GM11168 (cell line): ENCODE measurements around the gene MMP24OS.
"Not testable (repeated sequence)": the region's sequence is repeated elsewhere in the genome, so short reads cannot be mapped to it uniquely, and the experiment has no call there.

Experiments
- in situ Hi-C: fragments of 300-500 bp; cut with MboI; formaldehyde crosslinking; loops from one replicate; pipeline ENCODE4 v1.12.0; 2022; ENCODE audit warnings: low sequenced_read_pairs; ENCODE audit not compliant: unreplicated experiment

MMP24OS gene

GRCh38 chr20:35260426-35260825 is 17.5 kb downstream of the MMP24OS start:
- in situ Hi-C loops, result no loop called here

GRCh38 chr20:35257175-35257909 is 20.6 kb downstream of the MMP24OS start:
- in situ Hi-C loops, result no loop called here

- in situ Hi-C loops, result no loop called here
These were observed 23.4 kb downstream of the MMP24OS start for GRCh38 chr20:35254448-35254999.

- in situ Hi-C loops, result no loop called here
These were observed 24.9 kb downstream of the MMP24OS start for GRCh38 chr20:35253010-35253409.

- in situ Hi-C loops, result not testable (repeated sequence)
These were observed 25.3 kb downstream of the MMP24OS start for GRCh38 chr20:35252598-35252997.

- in situ Hi-C loops, result no loop called here
These were observed 25.9 kb downstream of the MMP24OS start for GRCh38 chr20:35252037-35252461.

- in situ Hi-C loops, result no loop called here
These were observed 26.3 kb downstream of the MMP24OS start for GRCh38 chr20:35251613-35251940.

- in situ Hi-C loops, result no loop called here
These were observed 29.1 kb downstream of the MMP24OS start for GRCh38 chr20:35248641-35249475.

GRCh38 chr20:35246723-35247122 is 31.2 kb downstream of the MMP24OS start:
- in situ Hi-C loops, result no loop called here

- in situ Hi-C loops, result no loop called here
These were observed 33.9 kb downstream of the MMP24OS start for GRCh38 chr20:35243986-35244385.

- in situ Hi-C loops, result no loop called here
These were observed 34.6 kb downstream of the MMP24OS start for GRCh38 chr20:35243317-35243716.

GRCh38 chr20:35240811-35241293 is 37.1 kb downstream of the MMP24OS start:
- in situ Hi-C loops, result no loop called here

GRCh38 chr20:35240083-35240810 is 37.7 kb downstream of the MMP24OS start:
- in situ Hi-C loops, result no loop called here

- in situ Hi-C loops, result no loop called here
These were observed 39.2 kb downstream of the MMP24OS start for GRCh38 chr20:35238735-35239134.

GRCh38 chr20:35238170-35238569 is 39.8 kb downstream of the MMP24OS start:
- in situ Hi-C loops, result no loop called here

- in situ Hi-C loops, result no loop called here
These were observed 40.4 kb downstream of the MMP24OS start for GRCh38 chr20:35237486-35237885.

- in situ Hi-C loops, result no loop called here
These were observed 42.0 kb downstream of the MMP24OS start for GRCh38 chr20:35235881-35236280.

GRCh38 chr20:35232575-35232974 is 45.3 kb downstream of the MMP24OS start:
- in situ Hi-C loops, result no loop called here

- in situ Hi-C loops, result no loop called here
These were observed 50.8 kb downstream of the MMP24OS start for GRCh38 chr20:35226884-35227681.
